CD4-positive, alpha-beta memory T cell (primary cell): Measurements from ENCODE around the gene KRT33A. TPM values are rescaled to one million over a fixed set of nuclear protein-coding genes. Genes with fewer than 3 reads are reported as not detected.
A peak's percentile ranks its signal among the peaks of the same experiment; 100 is the strongest.

Experiments used
- CTCF ChIA-PET: fragments of 350-600 bp; sonication (Branson Sonifier 250); formaldehyde crosslinking; loops from one replicate; lab custom pipeline; 2021; ENCODE audit warnings: inconsistent platforms; ENCODE audit not compliant: partially characterized antibody; lab: Charles Lee
- POLR2A ChIA-PET: fragments of 350-600 bp; sonication (Branson Sonifier 250); formaldehyde crosslinking; loops from one replicate; lab custom pipeline; 2021; ENCODE audit not compliant: partially characterized antibody; lab: Charles Lee
- DNase-seq, 5 donors: peaks; one replicate each; pipeline versions ENCODE4 v3.0.0 to v3.0.0-alpha.2; 2020 to 2022; ENCODE audit warnings: mixed read lengths in 1 of 5
- H3K27ac ChIP-seq: one replicate; pipeline ENCODE4 v1.7.0; 2013; ENCODE audit warnings: low read depth, low read length
- H3K27me3 ChIP-seq: 2 replicates; pipeline ENCODE4 v1.7.0; 2013; ENCODE audit warnings: mild to moderate bottlenecking, low read length, moderate library complexity; ENCODE audit not compliant: insufficient read depth
- H3K36me3 ChIP-seq: 2 replicates; pipeline ENCODE4 v1.7.0; 2013; ENCODE audit warnings: mild to moderate bottlenecking, low read length, moderate library complexity; ENCODE audit not compliant: insufficient read depth
- H3K4me1 ChIP-seq: 2 replicates; pipeline ENCODE4 v1.7.0; 2013; ENCODE audit warnings: mild to moderate bottlenecking, low read length, moderate library complexity; ENCODE audit not compliant: insufficient read depth
- H3K4me3 ChIP-seq, 2 donors: one replicate each; pipeline ENCODE4 v1.7.0; 2013; ENCODE audit warnings: low read length in 2 of 2, mild to moderate bottlenecking in 1 of 2
- H3K9me3 ChIP-seq, 2 donors: one replicate each; pipeline ENCODE4 v1.7.0; 2013; ENCODE audit warnings: low read length in 2 of 2, control low read depth in 1 of 2; ENCODE audit not compliant: control insufficient read depth in 1 of 2
- H3K27ac Mint-ChIP-seq, 7 donors: one replicate each; pipeline ENCODE4 v1.8.0; 2020 to 2021; ENCODE audit warnings: mixed read lengths in 7 of 7, mild to moderate bottlenecking in 6 of 7, inconsistent platforms in 3 of 7, moderate library complexity in 3 of 7
- H3K27me3 Mint-ChIP-seq, 2 donors: one replicate each; pipeline ENCODE4 v1.8.0; 2020 to 2021; ENCODE audit warnings: mixed read lengths in 2 of 2
- H3K36me3 Mint-ChIP-seq, 2 donors: one replicate each; pipeline ENCODE4 v1.8.0; 2020 to 2021; ENCODE audit warnings: mixed read lengths in 2 of 2, inconsistent platforms in 1 of 2, mild to moderate bottlenecking in 1 of 2
- H3K4me1 Mint-ChIP-seq, 4 donors: one replicate each; pipeline ENCODE4 v1.8.0; 2020 to 2021; ENCODE audit warnings: mixed read lengths in 4 of 4, mild to moderate bottlenecking in 1 of 4
- H3K4me3 Mint-ChIP-seq, 8 donors: one replicate each; pipeline ENCODE4 v1.8.0; 2020 to 2021; ENCODE audit warnings: mixed read lengths in 8 of 8, mild to moderate bottlenecking in 7 of 8, moderate library complexity in 6 of 8, inconsistent platforms in 3 of 8
- H3K9me3 Mint-ChIP-seq, 8 donors: one replicate each; pipeline ENCODE4 v1.8.0; 2020 to 2021; ENCODE audit warnings: mixed read lengths in 8 of 8, mild to moderate bottlenecking in 5 of 8, inconsistent platforms in 3 of 8, moderate library complexity in 1 of 8
- intact Hi-C: fragments of 100-400 bp; cut with micrococcal nuclease; formaldehyde crosslinking; loops from one replicate; pipeline ENCODE4 v1.15.1; 2023
- polyA plus RNA-seq, 2 donors: library from polyadenylated mRNA; unstranded; fragments of 300-500 nt; fragmentation: Illumina TruSeq; gene quantifications; one replicate each; pipeline ENCODE4 v1.2.3, GENCODE V29; 2021
- total RNA-seq, 2 experiments: library from RNA; stranded (reverse); gene quantifications; one replicate each; pipeline ENCODE4 v1.2.3, GENCODE V29; 2021

Gene KRT33A
- total and polyA plus RNA-seq, 4 experiments from 2014 or later = not detected

DNA sequence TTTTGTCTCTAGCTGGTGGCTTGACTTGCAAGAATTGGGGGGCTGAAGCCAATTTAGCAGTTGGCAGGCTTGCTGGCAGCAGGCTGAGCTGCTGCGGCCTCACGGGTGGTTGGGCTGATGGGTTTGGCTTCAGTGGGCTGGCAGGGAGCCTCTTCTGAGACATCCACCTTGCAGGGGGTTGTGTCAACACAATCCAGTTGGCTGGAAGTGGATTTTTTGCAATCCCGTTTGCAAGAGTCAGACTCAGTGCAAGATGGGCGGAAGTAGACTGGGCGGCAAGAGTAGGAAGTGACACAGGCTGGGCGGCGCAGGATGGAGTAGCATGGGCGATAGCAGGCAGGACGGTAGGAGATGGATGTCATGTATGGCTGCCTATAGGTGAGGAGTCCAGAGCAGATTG is 43.0 kb downstream of the KRT33A start:
- Histone ChIP-seq H3K4me1 (peaks cover 59% of the 10 kb centered on the region), H3K36me3 (no peaks in the 10 kb centered on the region), H3K4me3 (no peak overlapping the region), H3K27ac (peak overlapping the region; percentile 62), H3K9me3 (no peaks in the 10 kb centered on the region), H3K27me3 (no peaks in the 10 kb centered on the region)
- no peak for DNase-seq
- Mint-ChIP-seq H3K4me1 (peaks cover 53 to 63% (median 58%) of the 10 kb centered on the region in 4 donors), H3K36me3 (no peaks in the 10 kb centered on the region), H3K4me3 (peak overlapping the region; percentile 65 to 82 (median 78)), H3K27ac (peak overlapping the region; percentile 96 to 98 (median 97)), H3K9me3 (no peaks in the 10 kb centered on the region), H3K27me3 (no peaks in the 10 kb centered on the region)
- intact Hi-C loops = loop anchor here (1.0 to 5.0 kb wide), 3 partner anchors 32 to 180 kb away; no protein-coding TSS in a partner anchor
- ChIA-PET CTCF (interaction anchor here (1.0 to 3.4 kb wide), 8 partner anchors 14 to 398 kb away, joined by 3 to 55 read pairs (median 6); no protein-coding TSS in a partner anchor), POLR2A (interaction anchor here (1.3 to 3.1 kb wide), 12 partner anchors 13 to 383 kb away, joined by 3 to 75 read pairs (median 8); partner anchors contain the start of genes EIF1 and KRTAP4-6)

DNA sequence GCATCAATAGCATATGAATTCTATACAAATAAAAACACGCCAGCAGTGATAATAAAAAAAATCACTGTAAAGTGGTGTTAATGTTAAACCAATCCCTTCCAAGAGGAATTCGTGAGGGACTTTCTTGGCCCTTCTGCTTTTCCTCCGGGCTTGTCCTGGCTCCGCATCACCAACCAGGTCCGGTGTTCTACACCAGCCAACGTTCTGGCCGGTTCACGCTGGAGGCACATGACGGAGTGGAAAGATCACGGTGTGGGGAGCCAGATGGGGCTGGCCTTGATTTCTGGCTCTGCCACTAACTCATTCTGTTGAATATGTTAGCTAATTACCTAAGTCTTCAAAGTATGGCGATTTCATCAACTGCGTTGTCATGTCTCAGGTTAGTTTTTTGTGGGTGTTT is 46.5 kb downstream of the KRT33A start:
- ChIA-PET CTCF (interaction anchor here (3.8 kb wide), 1 partner anchor 17 kb away, joined by 18 read pairs; no protein-coding TSS in a partner anchor), POLR2A (no interaction called here)
- no peak overlapping the region for H3K4me3 ChIP-seq
- no peaks in the 10 kb centered on the region for H3K36me3 ChIP-seq
- no peak overlapping the region for H3K27ac Mint-ChIP-seq
- H3K9me3 Mint-ChIP-seq = peaks cover 0 to 12% (median 3%) of the 10 kb centered on the region in 8 donors
- DNase-seq = no peak
- peaks cover 0 to 4% of the 10 kb centered on the region in 2 donors for H3K36me3 Mint-ChIP-seq
- H3K27ac ChIP-seq = no peak overlapping the region
- peaks cover 36 to 47% (median 42%) of the 10 kb centered on the region in 4 donors for H3K4me1 Mint-ChIP-seq
- no peaks in the 10 kb centered on the region for H3K27me3 Mint-ChIP-seq
- H3K27me3 ChIP-seq = no peaks in the 10 kb centered on the region
- H3K9me3 ChIP-seq = no peaks in the 10 kb centered on the region
- H3K4me3 Mint-ChIP-seq = no peak overlapping the region
- intact Hi-C loops = no loop called here
- H3K4me1 ChIP-seq = peaks cover 32% of the 10 kb centered on the region

DNA sequence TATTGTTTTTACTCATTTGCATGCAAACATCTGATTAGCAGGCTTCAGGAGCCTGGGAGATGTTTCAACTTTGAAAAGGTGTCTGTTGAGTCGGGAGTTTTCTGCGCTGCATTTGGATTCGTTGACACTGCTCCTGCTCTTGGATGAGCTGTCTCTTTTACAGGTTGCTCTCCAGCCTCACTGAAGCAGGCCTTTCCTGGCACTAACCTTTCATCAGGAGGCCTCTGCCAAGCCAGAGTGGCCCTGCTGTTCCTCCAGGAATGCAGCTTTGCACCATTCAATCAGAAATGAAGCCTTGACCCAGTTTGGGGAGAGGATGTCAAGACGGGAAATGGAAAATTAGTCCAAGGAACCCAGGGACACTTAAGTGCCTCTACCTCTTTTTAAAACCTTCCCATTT is 47.6 kb downstream of the KRT33A start:
- POLR2A ChIA-PET = no interaction called here
- Histone ChIP-seq H3K4me1 (peaks cover 21% of the 10 kb centered on the region), H3K9me3 (no peaks in the 10 kb centered on the region), H3K4me3 (no peak overlapping the region), H3K27ac (no peak overlapping the region), H3K27me3 (no peaks in the 10 kb centered on the region), H3K36me3 (no peaks in the 10 kb centered on the region)
- no peak overlapping the region for H3K4me3 Mint-ChIP-seq
- peaks cover 0 to 12% (median 3%) of the 10 kb centered on the region in 8 donors for H3K9me3 Mint-ChIP-seq
- no peak overlapping the region for H3K27ac Mint-ChIP-seq
- peaks cover 0 to 4% of the 10 kb centered on the region in 2 donors for H3K36me3 Mint-ChIP-seq
- DNase-seq = no peak
- CTCF ChIA-PET = interaction anchor here (3.8 kb wide), 1 partner anchor 18 kb away, joined by 18 read pairs; no protein-coding TSS in a partner anchor
- intact Hi-C loops = no loop called here
- H3K27me3 Mint-ChIP-seq = no peaks in the 10 kb centered on the region
- H3K4me1 Mint-ChIP-seq = peaks cover 25 to 36% (median 31%) of the 10 kb centered on the region in 4 donors

DNA sequence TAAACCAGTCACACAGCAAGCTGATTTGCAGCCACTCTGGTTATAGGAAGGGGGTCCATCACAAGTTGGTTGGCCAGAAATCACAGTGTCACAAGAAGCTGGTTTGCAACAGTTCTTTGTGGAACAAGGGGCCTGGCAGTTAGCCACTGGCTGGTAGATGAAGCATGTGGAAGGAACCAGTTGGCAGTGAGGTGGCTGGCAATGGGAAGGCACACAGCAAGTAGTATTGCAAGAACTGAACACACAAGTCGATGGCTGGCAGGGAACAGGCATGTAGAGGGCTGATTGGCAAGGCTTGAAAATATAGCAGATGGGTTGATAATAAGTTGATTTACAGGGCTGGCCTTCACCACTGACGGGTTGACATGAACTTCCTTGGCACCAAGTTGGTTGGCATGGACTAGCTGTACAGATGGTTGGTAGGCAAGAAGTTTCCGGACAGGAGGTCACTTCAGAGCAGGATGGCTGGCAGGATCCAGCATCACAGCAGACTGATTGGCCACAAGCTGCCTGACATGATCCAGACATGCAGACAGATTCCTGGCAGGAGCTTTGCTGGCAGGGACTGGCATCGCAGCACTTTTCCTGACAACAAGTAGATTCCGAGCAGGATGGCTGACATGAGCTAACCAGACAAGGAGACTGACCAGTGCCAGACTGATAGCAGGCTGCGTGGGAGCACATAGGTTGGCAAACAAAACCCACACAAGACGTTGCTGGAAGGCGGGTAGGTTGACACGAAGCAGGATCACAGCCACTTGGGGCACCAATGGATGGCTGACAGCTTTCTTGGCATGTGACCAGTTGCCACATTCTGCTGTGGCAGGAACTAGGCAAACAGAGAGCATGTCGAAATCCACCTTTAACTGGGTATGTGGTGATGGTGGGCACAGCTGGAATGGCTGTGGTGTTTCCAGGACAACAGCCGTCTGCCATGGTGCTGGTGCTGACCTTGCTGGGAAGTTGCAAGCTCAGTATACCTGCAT is 48.4 kb downstream of the KRT33A start, which contains the start of gene KRTAP29-1:
Gene KRTAP29-1, minus strand, starts transcription at position 936 of the 986 bp plus-strand sequence. Its CDS starts 0 bp downstream, at position 936.
- Histone ChIP-seq H3K36me3 (no peaks in the 10 kb centered on the region), H3K4me1 (peaks cover 13% of the 10 kb centered on the region), H3K27me3 (no peaks in the 10 kb centered on the region), H3K9me3 (no peaks in the 10 kb centered on the region), H3K4me3 (no peak within 1 kb of the TSS), H3K27ac (no peak within 1 kb of the TSS)
- DNase-seq = no peak
- CTCF ChIA-PET = interaction anchor here (3.8 kb wide), 1 partner anchor 19 kb away, joined by 18 read pairs; no protein-coding TSS in a partner anchor
- Mint-ChIP-seq H3K27me3 (no peaks in the 10 kb centered on the region), H3K27ac (peak within 1 kb of the TSS in 2 of 7 donors; percentile 62 to 73), H3K9me3 (peaks cover 0 to 12% (median 3%) of the 10 kb centered on the region in 8 donors), H3K36me3 (peaks cover 0 to 4% of the 10 kb centered on the region in 2 donors), H3K4me1 (peaks cover 17 to 28% (median 24%) of the 10 kb centered on the region in 4 donors), H3K4me3 (peak within 1 kb of the TSS in 1 of 8 donors; percentile 7)
- POLR2A ChIA-PET = no interaction called here
- intact Hi-C loops = no loop called here

DNA sequence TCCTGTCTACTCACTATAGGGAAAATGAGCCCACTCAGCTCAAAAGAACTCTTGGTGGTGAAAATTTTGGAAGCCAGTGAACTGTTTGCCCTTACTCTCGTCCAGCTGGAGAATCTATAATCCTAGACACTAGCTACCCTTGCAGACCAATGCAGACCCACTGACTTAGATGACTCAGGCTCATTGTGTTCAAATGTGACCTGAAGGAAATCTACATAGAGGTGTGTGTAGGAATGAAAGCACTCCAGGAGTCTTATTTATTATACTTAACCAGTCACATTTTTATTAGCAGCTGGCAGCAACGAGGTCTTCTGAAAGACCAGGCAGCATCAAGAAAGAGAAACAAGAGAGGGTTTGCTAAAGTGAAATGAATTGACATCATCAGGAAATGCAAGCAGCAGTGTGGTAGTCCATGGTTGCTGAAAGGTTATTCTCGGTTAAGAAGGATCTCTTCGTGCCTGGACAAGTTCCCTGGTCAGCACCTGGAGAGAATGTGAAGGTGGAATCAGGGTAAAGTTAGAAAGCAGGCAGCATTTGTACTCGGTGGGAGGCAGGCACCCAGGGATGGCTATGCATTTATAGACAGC is 49.3 kb downstream of the KRT33A start:
- intact Hi-C loops = no loop called here
- no peak overlapping the region for H3K27ac ChIP-seq
- no peaks in the 10 kb centered on the region for H3K36me3 ChIP-seq
- Mint-ChIP-seq H3K27ac (no peak overlapping the region), H3K4me3 (no peak overlapping the region), H3K36me3 (peaks cover 0 to 4% of the 10 kb centered on the region in 2 donors), H3K4me1 (peaks cover 9 to 19% (median 14%) of the 10 kb centered on the region in 4 donors), H3K27me3 (no peaks in the 10 kb centered on the region), H3K9me3 (peaks cover 0 to 12% (median 3%) of the 10 kb centered on the region in 8 donors)
- no peak overlapping the region for H3K4me3 ChIP-seq
- no peaks in the 10 kb centered on the region for H3K9me3 ChIP-seq
- H3K27me3 ChIP-seq = no peaks in the 10 kb centered on the region
- H3K4me1 ChIP-seq = peaks cover 4% of the 10 kb centered on the region
- POLR2A ChIA-PET = no interaction called here
- CTCF ChIA-PET = interaction anchor here (3.8 kb wide), 1 partner anchor 20 kb away, joined by 18 read pairs; no protein-coding TSS in a partner anchor
- DNase-seq = no peak

DNA sequence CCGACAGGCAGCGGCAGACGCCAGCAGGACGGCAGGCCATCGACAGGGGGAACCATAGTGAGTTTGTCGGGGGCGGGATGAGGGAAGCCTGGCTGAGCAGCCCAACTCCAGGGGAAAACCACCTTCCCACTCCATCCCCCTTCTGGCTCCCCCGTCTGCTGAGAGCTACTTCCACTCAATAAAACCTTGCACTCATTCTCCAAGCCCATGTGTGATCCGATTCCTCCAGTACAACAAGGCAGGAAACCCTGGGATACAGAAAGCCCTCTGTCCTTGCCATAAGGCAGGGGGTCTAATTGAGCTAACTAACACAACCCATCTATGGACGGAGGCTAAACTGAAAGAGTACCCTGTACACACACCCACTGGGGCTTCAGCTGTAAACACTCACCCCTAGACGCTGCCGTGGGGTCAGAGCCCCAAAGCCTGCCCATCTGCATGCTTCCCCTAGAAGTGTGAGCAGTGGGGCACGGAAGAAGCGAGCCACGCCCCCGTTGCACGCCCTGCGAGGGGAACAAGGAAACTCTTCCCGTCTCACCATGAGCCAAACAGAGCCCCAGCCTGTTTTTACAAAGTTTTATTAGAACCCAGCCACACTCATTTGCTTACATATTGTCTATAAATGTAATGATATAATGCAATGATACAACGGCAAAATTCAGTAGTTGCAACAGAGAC is 52.0 kb downstream of the KRT33A start:
- ChIA-PET POLR2A (no interaction called here), CTCF (no interaction called here)
- Histone ChIP-seq H3K9me3 (no peaks in the 10 kb centered on the region), H3K4me1 (no peaks in the 10 kb centered on the region), H3K36me3 (no peaks in the 10 kb centered on the region), H3K4me3 (no peak overlapping the region), H3K27me3 (no peaks in the 10 kb centered on the region), H3K27ac (no peak overlapping the region)
- peak overlapping the region in 1 of 7 donors; percentile 62 for H3K27ac Mint-ChIP-seq
- H3K4me1 Mint-ChIP-seq = peaks cover 3 to 14% (median 8%) of the 10 kb centered on the region in 4 donors
- H3K9me3 Mint-ChIP-seq = peaks cover 0 to 12% (median 3%) of the 10 kb centered on the region in 8 donors
- no peak overlapping the region for H3K4me3 Mint-ChIP-seq
- intact Hi-C loops = no loop called here
- peaks cover 0 to 4% of the 10 kb centered on the region in 2 donors for H3K36me3 Mint-ChIP-seq
- DNase-seq = no peak
- no peaks in the 10 kb centered on the region for H3K27me3 Mint-ChIP-seq
